Stimulated activated CD8-positive, alpha-beta memory T cell treated with anti-CD3 and anti-CD28 coated beads, Interleukin-15, amount 100 ng/mL, for 24 hours (primary cell): Measurements from ENCODE around the gene STXBP5.

ENCODE experiments used
- DNase-seq: peaks from one replicate; pipeline ENCODE4 v3.0.0-alpha.2; 2020; ENCODE audit warnings: low read depth

Gene STXBP5

GRCh38 chr6:147204060-147204785, at the start of gene STXBP5:
Gene STXBP5, plus strand, starts transcription at chr6:147204417. Its CDS starts 116 bp downstream, at chr6:147204533.
- DNase-seq = peak; percentile 10

GRCh38 chr6:147154454-147154853, 49.8 kb upstream of the STXBP5 start:
- no peak for DNase-seq

GRCh38 chr6:147156218-147156617, 48.0 kb upstream of the STXBP5 start:
- no peak for DNase-seq

GRCh38 chr6:147156799-147157382, 47.3 kb upstream of the STXBP5 start:
- no peak for DNase-seq

GRCh38 chr6:147157930-147158329, 46.3 kb upstream of the STXBP5 start:
- DNase-seq = no peak

GRCh38 chr6:147158881-147159280, 45.3 kb upstream of the STXBP5 start:
- DNase-seq = no peak

- DNase-seq = no peak
Observed at GRCh38 chr6:147159536-147160374, 44.5 kb upstream of the STXBP5 start.

GRCh38 chr6:147160593-147160992, 43.6 kb upstream of the STXBP5 start:
- no peak for DNase-seq

- DNase-seq = no peak
Observed at GRCh38 chr6:147161253-147161973, 42.8 kb upstream of the STXBP5 start.

- DNase-seq = no peak
Observed at GRCh38 chr6:147161974-147162495, 42.2 kb upstream of the STXBP5 start.

GRCh38 chr6:147164761-147165160, 39.5 kb upstream of the STXBP5 start:
- DNase-seq = no peak

- DNase-seq = no peak
Observed at GRCh38 chr6:147166360-147166944, 37.8 kb upstream of the STXBP5 start.

GRCh38 chr6:147166992-147167391, 37.2 kb upstream of the STXBP5 start:
- no peak for DNase-seq

GRCh38 chr6:147167576-147168461, 36.4 kb upstream of the STXBP5 start:
- no peak for DNase-seq

GRCh38 chr6:147169529-147169928, 34.7 kb upstream of the STXBP5 start:
- DNase-seq = no peak

- DNase-seq = no peak
Observed at GRCh38 chr6:147170269-147170668, 33.9 kb upstream of the STXBP5 start.

GRCh38 chr6:147173140-147173539, 31.1 kb upstream of the STXBP5 start:
- DNase-seq = no peak

- DNase-seq = no peak
Observed at GRCh38 chr6:147173675-147174308, 30.4 kb upstream of the STXBP5 start.

- no peak for DNase-seq
Observed at GRCh38 chr6:147176795-147177194, 27.4 kb upstream of the STXBP5 start.

- DNase-seq = no peak
Observed at GRCh38 chr6:147177286-147177685, 26.9 kb upstream of the STXBP5 start.
